Limb (tissue), 2 donors: Measurements from ENCODE around the gene PDLIM1.
"Not testable (repeated sequence)": the region's sequence is repeated elsewhere in the genome, so short reads cannot be mapped to it uniquely, and the experiment has no call there.

Experiments
- DNase-seq, 2 donors: peaks; one replicate each; pipeline ENCODE4 v3.0.0-alpha.2; 2016; ENCODE audit errors: extremely low spot score in 2 of 2

Gene PDLIM1

GRCh38 chr10:95211606-95212279 is 79.1 kb downstream of the PDLIM1 start:
- no peak for DNase-seq

- no peak for DNase-seq
These were observed 81.2 kb downstream of the PDLIM1 start for GRCh38 chr10:95209509-95210127.

DNA sequence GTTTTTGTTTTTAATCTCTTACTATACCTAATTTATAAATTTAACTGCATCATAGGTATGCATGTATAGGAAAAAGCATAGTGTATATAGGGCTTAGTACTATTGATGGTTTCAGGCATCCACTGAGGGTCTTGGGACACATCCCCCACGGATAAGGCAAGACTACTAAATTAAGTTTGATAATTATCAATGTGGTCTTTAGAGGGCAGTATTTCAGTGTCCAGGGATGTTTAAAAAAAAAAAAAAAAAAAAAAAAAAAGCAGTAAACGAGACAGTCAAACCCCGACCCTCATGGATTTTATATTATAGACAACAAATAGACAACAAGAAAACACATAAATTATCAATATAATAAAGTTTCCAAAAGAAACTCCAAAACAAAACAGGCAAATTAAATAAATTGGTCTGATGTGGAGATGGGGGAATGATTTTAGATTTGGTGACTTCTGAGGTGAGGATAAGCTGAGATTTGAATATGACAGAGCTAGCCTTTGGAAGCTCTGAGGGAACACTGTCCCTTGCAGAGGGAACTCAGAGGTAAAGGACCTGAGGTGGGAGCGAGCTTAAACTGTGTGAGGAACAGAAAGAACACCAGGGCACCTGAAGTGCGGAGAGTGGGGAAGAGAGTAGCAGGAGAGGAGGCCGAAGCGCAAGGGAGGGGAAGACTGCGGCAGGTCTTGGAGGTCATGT is 82.0 kb downstream of the PDLIM1 start:
- DNase-seq, result no peak

GRCh38 chr10:95202865-95203264 is 87.9 kb downstream of the PDLIM1 start:
- DNase-seq, result not testable (repeated sequence)

- no peak for DNase-seq
These were observed 89.1 kb downstream of the PDLIM1 start for GRCh38 chr10:95201736-95202135.

DNA sequence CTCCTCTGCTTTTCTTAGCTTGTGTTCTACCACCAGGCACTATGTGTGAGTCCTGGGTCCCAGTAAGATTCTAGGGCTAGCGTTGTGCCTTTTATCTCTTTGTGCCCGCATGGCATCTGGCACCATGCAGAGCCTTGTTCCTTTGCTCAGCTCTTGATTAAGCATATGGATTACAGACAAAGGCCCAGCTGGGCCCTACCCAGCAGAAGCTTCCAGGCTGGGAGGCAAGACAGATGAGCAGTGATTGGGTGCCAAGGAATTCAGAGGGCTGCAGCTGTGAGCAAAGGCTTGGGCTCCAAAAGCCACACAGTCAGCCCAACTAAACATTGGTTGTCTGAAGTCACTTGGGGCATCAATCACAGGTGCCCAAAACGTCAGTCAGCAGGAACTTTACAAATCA is 94.8 kb downstream of the PDLIM1 start:
- no peak for DNase-seq

- no peak for DNase-seq
These were observed 96.9 kb downstream of the PDLIM1 start, which contains the start of gene ACSM6 for GRCh38 chr10:95193944-95194343. ACSM6 (plus strand) TSS chr10:95194238; CDS start chr10:95194486, 248 bp downstream.

DNA sequence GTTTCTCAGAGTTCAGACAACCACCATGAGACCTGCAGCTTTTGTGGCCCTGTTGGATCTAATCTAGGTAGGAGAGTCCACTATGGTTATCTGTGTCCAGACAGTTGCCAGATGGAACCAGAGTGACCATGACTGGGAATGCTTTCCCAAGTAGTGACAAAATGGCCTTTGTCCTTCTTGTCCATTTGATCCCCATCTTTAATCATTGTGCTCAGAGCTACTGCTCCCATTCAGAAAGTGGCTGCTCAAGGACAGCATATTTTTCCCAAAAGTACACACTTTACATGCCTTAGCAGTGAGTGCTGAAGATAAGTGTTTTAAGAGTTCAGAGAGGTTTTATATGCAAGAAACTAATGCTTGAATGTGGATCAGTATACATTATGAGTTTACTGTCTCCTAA is 102.2 kb downstream of the PDLIM1 start:
- no peak for DNase-seq

DNA sequence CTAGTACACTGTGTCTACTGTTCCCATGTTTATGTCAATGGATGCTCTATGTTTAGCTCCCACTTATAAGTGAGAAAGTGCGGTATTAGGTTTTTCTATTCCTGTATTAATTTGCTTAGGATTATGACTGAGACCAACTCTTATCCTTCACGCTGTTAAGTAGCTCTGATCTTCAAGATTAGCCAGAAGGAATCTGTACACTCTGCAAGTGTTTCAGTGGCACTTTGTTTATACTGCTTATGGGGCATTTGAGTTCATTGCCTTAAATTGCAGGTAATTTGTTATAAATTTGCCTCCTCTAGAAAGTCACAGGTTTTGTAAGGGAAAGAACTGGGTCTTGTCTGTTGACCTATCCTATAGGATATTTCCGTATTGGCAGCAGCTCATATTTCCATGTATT is 103.2 kb downstream of the PDLIM1 start:
- no peak for DNase-seq
